Trophoblast cell (in vitro differentiated cells and primary cell): Measurements from ENCODE around the gene HERC6.
"Not testable (repeated sequence)": the region's sequence is repeated elsewhere in the genome, so short reads cannot be mapped to it uniquely, and the experiment has no call there.

Experiments used
- DNase-seq, 2 donors: peaks; one replicate each; pipeline ENCODE4 v3.0.0-alpha.2; 2016
- H2AFZ ChIP-seq: 2 replicates; pipeline ENCODE4 v1.6.1; 2013; ENCODE audit warnings: low read length, moderate library complexity, mild to moderate bottlenecking; ENCODE audit not compliant: insufficient read depth, poor library complexity
- H2AK5ac ChIP-seq: 2 replicates; pipeline ENCODE4 v1.6.1; 2013; ENCODE audit warnings: mild to moderate bottlenecking, low read length
- H2BK120ac ChIP-seq: 2 replicates; pipeline ENCODE4 v1.6.1; 2013; ENCODE audit warnings: low read length, mild to moderate bottlenecking, moderate library complexity; ENCODE audit not compliant: insufficient read depth, poor library complexity
- H2BK12ac ChIP-seq: 2 replicates; pipeline ENCODE4 v1.6.1; 2013; ENCODE audit warnings: mild to moderate bottlenecking, low read length, moderate library complexity
- H2BK5ac ChIP-seq: 2 replicates; pipeline ENCODE4 v1.6.1; 2013; ENCODE audit warnings: low read length, low read depth, moderate library complexity, mild to moderate bottlenecking; ENCODE audit not compliant: poor library complexity
- H3K14ac ChIP-seq: 2 replicates; pipeline ENCODE4 v1.6.1; 2013; ENCODE audit warnings: mild to moderate bottlenecking, low read length
- H3K18ac ChIP-seq: 2 replicates; pipeline ENCODE4 v1.6.1; 2013; ENCODE audit warnings: mild to moderate bottlenecking, low read length
- H3K23ac ChIP-seq: 2 replicates; pipeline ENCODE4 v1.6.1; 2013; ENCODE audit warnings: low read length
- H3K27ac ChIP-seq: 2 replicates; pipeline ENCODE4 v1.5.1; 2013; ENCODE audit warnings: low read depth, mild to moderate bottlenecking, inconsistent platforms, low read length, moderate library complexity
- H3K27me3 ChIP-seq: 2 replicates; pipeline ENCODE4 v1.6.1; 2013; ENCODE audit warnings: inconsistent platforms, mild to moderate bottlenecking, low read length, moderate library complexity; ENCODE audit not compliant: insufficient read depth
- H3K36me3 ChIP-seq, 2 experiments: 1 replicate in 1 of 2; 2 replicates in 1 of 2; pipeline ENCODE4 v1.6.1; 2013; ENCODE audit warnings: low read length in 2 of 2, mild to moderate bottlenecking in 2 of 2, moderate library complexity in 1 of 2; ENCODE audit not compliant: insufficient read depth in 2 of 2, control insufficient read depth in 1 of 2
- H3K4ac ChIP-seq: 2 replicates; pipeline ENCODE4 v1.6.1; 2013; ENCODE audit warnings: low read depth, mild to moderate bottlenecking, low read length, moderate library complexity
- H3K4me1 ChIP-seq, 2 experiments: 1 replicate in 1 of 2; 2 replicates in 1 of 2; pipeline ENCODE4 v1.6.1; 2013; ENCODE audit warnings: low read length in 2 of 2, mild to moderate bottlenecking in 2 of 2, moderate library complexity in 1 of 2; ENCODE audit not compliant: insufficient read depth in 2 of 2, control insufficient read depth in 1 of 2
- H3K4me2 ChIP-seq: 2 replicates; pipeline ENCODE4 v1.6.1; 2013; ENCODE audit warnings: inconsistent platforms, mild to moderate bottlenecking, low read length, moderate library complexity
- H3K4me3 ChIP-seq: 2 replicates; pipeline ENCODE4 v1.5.1; 2013; ENCODE audit warnings: mild to moderate bottlenecking, low read depth, low read length, inconsistent platforms
- H3K79me1 ChIP-seq: one replicate; pipeline ENCODE4 v1.6.1; 2013; ENCODE audit warnings: low read length
- H3K79me2 ChIP-seq: 2 replicates; pipeline ENCODE4 v1.6.1; 2013; ENCODE audit warnings: low read length, mild to moderate bottlenecking; ENCODE audit not compliant: control insufficient read depth, insufficient read depth, poor library complexity
- H3K9ac ChIP-seq: 2 replicates; pipeline ENCODE4 v1.6.1; 2013; ENCODE audit warnings: mild to moderate bottlenecking, low read length
- H3K9me3 ChIP-seq: 2 replicates; pipeline ENCODE4 v1.6.1; 2013; ENCODE audit warnings: low read depth, mild to moderate bottlenecking, control low read depth, inconsistent platforms, low read length; ENCODE audit not compliant: insufficient read depth
- H4K12ac ChIP-seq: 2 replicates; pipeline ENCODE4 v1.6.1; 2013; ENCODE audit warnings: low read depth, mild to moderate bottlenecking, low read length, moderate library complexity
- H4K8ac ChIP-seq: 2 replicates; pipeline ENCODE4 v1.6.1; 2013; ENCODE audit warnings: low read depth, mild to moderate bottlenecking, low read length, moderate library complexity
- H4K91ac ChIP-seq: one replicate; pipeline ENCODE4 v1.6.1; 2013; ENCODE audit warnings: low read depth, mild to moderate bottlenecking, low read length, moderate library complexity
- WGBS: extraction: QIAGEN DNeasy Blood & Tissue Kit; methylation state at CpG from one replicate; pipeline ENCODE4 v1.1.7; 2013; ENCODE audit warnings: missing lambda C conversion rate; ENCODE audit not compliant: insufficient read length, insufficient coverage; ENCODE audit errors: extremely low coverage; 5-methylcytosine and 5-hydroxymethylcytosine counted together

Gene HERC6

DNA sequence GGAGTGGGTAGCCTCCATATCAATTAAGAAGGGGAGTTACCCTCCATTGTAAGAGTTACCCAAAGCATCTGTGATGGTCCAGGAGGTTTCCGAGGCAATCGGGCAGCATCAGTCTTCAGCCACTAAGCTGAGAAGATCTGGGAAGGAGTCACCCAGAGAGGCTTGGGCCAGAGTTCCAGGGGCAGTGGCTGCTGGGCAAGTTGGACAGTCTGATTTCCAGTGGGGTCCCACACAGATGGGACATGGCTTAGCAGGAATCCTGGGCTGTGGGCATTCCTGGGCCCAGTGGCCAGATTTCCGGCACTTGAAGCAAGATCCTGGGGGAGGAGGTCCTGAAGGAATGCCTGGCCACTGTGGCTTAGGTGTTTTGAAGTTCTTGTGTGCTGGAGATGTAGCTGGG, 31.8 kb upstream of the HERC6 start:
- H3K4ac ChIP-seq, H3K79me2 ChIP-seq, H2BK120ac ChIP-seq, H3K14ac ChIP-seq, H3K23ac ChIP-seq, H2AK5ac ChIP-seq, DNase-seq, H4K8ac ChIP-seq, H4K91ac ChIP-seq, H3K9me3 ChIP-seq, H3K9ac ChIP-seq, H2BK12ac ChIP-seq, H3K79me1 ChIP-seq, H3K4me3 ChIP-seq, H4K12ac ChIP-seq, H3K4me1 ChIP-seq, H3K27me3 ChIP-seq, H2BK5ac ChIP-seq, H3K27ac ChIP-seq, H3K18ac ChIP-seq, H3K4me2 ChIP-seq, H3K36me3 ChIP-seq, H2AFZ ChIP-seq: not testable (repeated sequence)
- no CpG with 5 or more reads among the region's 3 CpGs for WGBS

DNA sequence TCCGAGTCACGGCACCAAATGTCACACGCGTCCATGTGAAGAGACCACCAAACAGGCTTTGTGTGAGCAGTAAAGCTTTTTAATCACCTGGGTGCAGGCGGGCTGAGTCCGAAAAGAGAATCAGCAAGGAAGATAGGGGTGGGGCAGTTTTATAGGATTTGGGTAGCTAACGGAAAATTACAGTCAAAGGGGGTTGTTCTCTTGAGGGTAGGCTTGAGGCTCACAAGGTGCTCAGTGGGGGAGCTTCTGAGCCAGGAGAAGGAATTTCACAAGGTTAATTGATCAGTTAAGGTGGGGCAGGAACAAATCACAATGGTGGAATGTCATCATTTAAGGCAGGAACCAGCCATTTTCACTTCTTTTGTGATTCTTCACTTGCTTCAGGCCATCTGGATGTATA, 29.9 kb upstream of the HERC6 start:
- H2BK5ac ChIP-seq, H3K14ac ChIP-seq, H3K4ac ChIP-seq, H3K79me1 ChIP-seq, H3K4me2 ChIP-seq, H3K27ac ChIP-seq, H3K9me3 ChIP-seq, H3K4me1 ChIP-seq, H3K23ac ChIP-seq, H3K27me3 ChIP-seq, H3K18ac ChIP-seq, H2AK5ac ChIP-seq, H2BK120ac ChIP-seq, H4K8ac ChIP-seq, H3K36me3 ChIP-seq, H4K12ac ChIP-seq, H3K79me2 ChIP-seq, H4K91ac ChIP-seq, H3K4me3 ChIP-seq, H2AFZ ChIP-seq, DNase-seq, H2BK12ac ChIP-seq, H3K9ac ChIP-seq: not testable (repeated sequence)
- no CpG with 5 or more reads among the region's 7 CpGs for WGBS

DNA sequence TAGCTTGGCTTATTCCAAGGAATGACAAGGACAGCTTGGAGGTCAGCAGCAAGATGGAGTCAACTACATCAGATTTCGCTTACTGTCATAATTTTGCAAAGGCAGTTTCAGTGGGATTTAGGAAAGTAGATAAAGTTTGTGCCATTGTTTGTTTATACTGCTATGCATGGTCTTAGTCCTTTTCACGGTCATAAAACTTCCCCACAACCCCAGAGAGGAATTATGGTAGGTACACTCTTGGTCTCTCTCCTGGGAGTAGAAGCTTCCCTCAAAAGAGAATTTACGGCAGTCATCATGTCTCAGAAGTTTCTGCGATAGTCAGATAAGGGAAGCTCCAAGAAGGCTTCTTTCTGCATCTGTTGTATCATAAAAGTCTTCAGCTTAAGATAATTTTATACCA, 27.9 kb upstream of the HERC6 start:
- no peak overlapping the region for H3K4me2 ChIP-seq
- H3K79me1 ChIP-seq, result no peaks in the 10 kb centered on the region
- H3K27me3 ChIP-seq, result no peaks in the 10 kb centered on the region
- no peak overlapping the region for H4K91ac ChIP-seq
- H4K8ac ChIP-seq, result no peak overlapping the region
- no peak overlapping the region for H3K18ac ChIP-seq
- no peak for DNase-seq
- H3K79me2 ChIP-seq, result no peaks in the 10 kb centered on the region
- no peak overlapping the region for H3K27ac ChIP-seq
- peaks cover 2% of the 10 kb centered on the region for H3K9me3 ChIP-seq
- no peak overlapping the region for H2BK12ac ChIP-seq
- no peak overlapping the region for H2AK5ac ChIP-seq
- no peaks in the 10 kb centered on the region for H3K4me1 ChIP-seq
- no peak overlapping the region for H2BK5ac ChIP-seq
- no peak overlapping the region for H3K4me3 ChIP-seq
- no peak overlapping the region for H4K12ac ChIP-seq
- WGBS, result no CpG with 5 or more reads among the region's 4 CpGs
- no peak overlapping the region for H3K23ac ChIP-seq
- H3K4ac ChIP-seq, result no peak overlapping the region
- no peak overlapping the region for H3K14ac ChIP-seq
- no peak overlapping the region for H2BK120ac ChIP-seq
- no peak overlapping the region for H3K9ac ChIP-seq
- no peak overlapping the region for H2AFZ ChIP-seq
- H3K36me3 ChIP-seq, result no peaks in the 10 kb centered on the region

DNA sequence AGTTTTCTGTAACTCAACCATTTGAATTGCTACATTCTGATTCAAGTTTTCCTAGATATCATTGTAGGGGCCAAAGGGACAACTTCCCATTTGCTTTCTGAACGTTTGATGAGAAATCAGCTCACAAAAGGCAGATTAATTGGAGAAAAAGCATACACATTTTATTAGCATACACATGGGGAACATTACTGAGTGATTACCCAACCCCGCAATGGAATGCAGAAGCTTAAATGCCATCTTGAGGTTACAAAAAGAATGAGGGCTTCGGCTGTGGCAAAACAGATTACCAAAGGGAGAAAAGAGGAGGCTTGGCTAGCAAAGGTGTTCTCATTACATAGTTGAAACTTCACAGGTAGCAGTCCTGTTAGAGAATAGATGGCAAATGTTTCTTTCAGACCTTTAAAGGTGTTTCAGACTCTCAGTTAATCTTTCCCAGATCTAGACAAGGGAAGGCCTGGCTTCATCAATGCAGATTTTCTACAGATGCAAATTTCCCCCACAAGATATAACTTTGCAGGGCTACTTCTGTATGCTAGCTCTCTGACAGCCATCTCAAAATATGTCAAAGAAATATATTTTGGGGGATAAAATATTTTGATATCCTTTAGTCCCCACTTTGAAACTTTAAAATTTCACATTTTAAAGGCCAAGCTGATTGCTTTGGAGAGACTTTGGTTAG, 26.5 kb upstream of the HERC6 start:
- Histone ChIP-seq H2BK120ac (no peak overlapping the region), H3K4me1 (no peaks in the 10 kb centered on the region), H3K4me2 (no peak overlapping the region), H3K18ac (no peak overlapping the region), H2BK12ac (no peak overlapping the region), H4K8ac (no peak overlapping the region), H2BK5ac (no peak overlapping the region), H3K79me1 (no peaks in the 10 kb centered on the region), H3K27ac (no peak overlapping the region), H4K91ac (no peak overlapping the region), H3K9ac (no peak overlapping the region), H4K12ac (no peak overlapping the region), H3K14ac (no peak overlapping the region), H3K4me3 (no peak overlapping the region), H2AK5ac (no peak overlapping the region), H3K27me3 (no peaks in the 10 kb centered on the region), H3K79me2 (no peaks in the 10 kb centered on the region), H3K9me3 (no peaks in the 10 kb centered on the region), H2AFZ (no peak overlapping the region), H3K4ac (no peak overlapping the region), H3K36me3 (no peaks in the 10 kb centered on the region), H3K23ac (no peak overlapping the region)
- peak in 1 of 2 donors; percentile 34 for DNase-seq
- WGBS, result no CpG with 5 or more reads among the region's 3 CpGs
